ENCODE results near the gene FXYD6.

FXYD6 gene

GRCh38 chr11:117903505-117904382, 27.3 kb upstream of the FXYD6 start:
- Histone ChIP-seq H3K79me2 (ENCODE audit: low read length) (no peaks in the 10 kb centered on the region), H3K4me3 (ENCODE audit: low read length) (no peak overlapping the region), H3K4me2 (ENCODE audit: low read depth, low read length) (no peak overlapping the region), H2AFZ (ENCODE audit: low read length) (no peak overlapping the region), H3K27me3 (replicated peaks; ENCODE audit: insufficient read depth, low read length) (no peaks in the 10 kb centered on the region), H3K4me1 (ENCODE audit: low read length) (no peaks in the 10 kb centered on the region), H3K27ac (ENCODE audit: low read length) (no peak overlapping the region), H3F3A (ENCODE audit: insufficient read depth, low read length) (no peaks in the 10 kb centered on the region), H3K9me2 (replicated peaks; ENCODE audit: insufficient read depth, low read length) (no peaks in the 10 kb centered on the region), H3K9ac (ENCODE audit: low read length) (no peak overlapping the region), H4K20me1 (ENCODE audit: insufficient read depth, low read length) (no peaks in the 10 kb centered on the region), H3K9me3 (replicated peaks; ENCODE audit: insufficient read depth, low read length) (no peaks in the 10 kb centered on the region), H3K36me3 (replicated peaks; ENCODE audit: insufficient read depth, low read length) (no peaks in the 10 kb centered on the region)
- no peak for TF ChIP-seq EZH2phosphoT487 (IDR thresholded peaks at IDR 0.05; ENCODE audit: low read length)
- no peak for TF ChIP-seq CTCF (IDR thresholded peaks at IDR 0.05; ENCODE audit: low read length)
- no peak for TF ChIP-seq EZH2 (optimal IDR thresholded peaks at IDR 0.05; ENCODE audit: low read depth, low read length)
- no peak for DNase-seq

GRCh38 chr11:117902001-117902845, 25.8 kb upstream of the FXYD6 start:
- Histone ChIP-seq H3K4me3 (ENCODE audit: low read length) (no peak overlapping the region), H3K27me3 (replicated peaks; ENCODE audit: insufficient read depth, low read length) (no peaks in the 10 kb centered on the region), H3K4me1 (ENCODE audit: low read length) (no peaks in the 10 kb centered on the region), H3F3A (ENCODE audit: insufficient read depth, low read length) (no peaks in the 10 kb centered on the region), H3K9me3 (replicated peaks; ENCODE audit: insufficient read depth, low read length) (no peaks in the 10 kb centered on the region), H3K27ac (ENCODE audit: low read length) (no peak overlapping the region), H4K20me1 (ENCODE audit: insufficient read depth, low read length) (no peaks in the 10 kb centered on the region), H3K9me2 (replicated peaks; ENCODE audit: insufficient read depth, low read length) (no peaks in the 10 kb centered on the region), H3K4me2 (ENCODE audit: low read depth, low read length) (no peak overlapping the region), H2AFZ (ENCODE audit: low read length) (no peak overlapping the region), H3K79me2 (ENCODE audit: low read length) (no peaks in the 10 kb centered on the region), H3K36me3 (replicated peaks; ENCODE audit: insufficient read depth, low read length) (no peaks in the 10 kb centered on the region), H3K9ac (ENCODE audit: low read length) (no peak overlapping the region)
- TF ChIP-seq EZH2phosphoT487 (IDR thresholded peaks at IDR 0.05; ENCODE audit: low read length): no peak
- no peak for TF ChIP-seq EZH2 (optimal IDR thresholded peaks at IDR 0.05; ENCODE audit: low read depth, low read length)
- TF ChIP-seq CTCF (IDR thresholded peaks at IDR 0.05; ENCODE audit: low read length): no peak
- DNase-seq: no peak

GRCh38 chr11:117901601-117902000, 25.1 kb upstream of the FXYD6 start:
- no peak for TF ChIP-seq EZH2phosphoT487 (IDR thresholded peaks at IDR 0.05; ENCODE audit: low read length)
- no peaks in the 10 kb centered on the region for H3K36me3 ChIP-seq (replicated peaks; ENCODE audit: insufficient read depth, low read length)
- H3K4me1 ChIP-seq (ENCODE audit: low read length): no peaks in the 10 kb centered on the region
- H3K9me2 ChIP-seq (replicated peaks; ENCODE audit: insufficient read depth, low read length): no peaks in the 10 kb centered on the region
- H2AFZ ChIP-seq (ENCODE audit: low read length): no peak overlapping the region
- no peaks in the 10 kb centered on the region for H4K20me1 ChIP-seq (ENCODE audit: insufficient read depth, low read length)
- H3K27ac ChIP-seq (ENCODE audit: low read length): no peak overlapping the region
- H3K4me2 ChIP-seq (ENCODE audit: low read depth, low read length): no peak overlapping the region
- no peaks in the 10 kb centered on the region for H3F3A ChIP-seq (ENCODE audit: insufficient read depth, low read length)
- no peak overlapping the region for H3K4me3 ChIP-seq (ENCODE audit: low read length)
- DNase-seq: no peak
- H3K79me2 ChIP-seq (ENCODE audit: low read length): no peaks in the 10 kb centered on the region
- H3K9ac ChIP-seq (ENCODE audit: low read length): no peak overlapping the region
- H3K9me3 ChIP-seq (replicated peaks; ENCODE audit: insufficient read depth, low read length): no peaks in the 10 kb centered on the region
- H3K27me3 ChIP-seq (replicated peaks; ENCODE audit: insufficient read depth, low read length): no peaks in the 10 kb centered on the region
